ENCODE results near the gene MOB2.

- TF ChIP-seq CTCF (conservative IDR thresholded peaks at IDR 0.05 in 1 of 2, IDR thresholded peaks at IDR 0.05 in 1 of 2; ENCODE audit: low read depth in 1 of 2, low read length in 2 of 2), result no peak
- TF ChIP-seq EZH2 (IDR thresholded peaks at IDR 0.05; ENCODE audit: low read length, missing control alignments), result no peak
Measured at GRCh38 chr11:1510928-1511327, 24.3 kb upstream of the MOB2 start.
